ENCODE data around the gene CEP164. TPM values are rescaled to one million over a fixed set of nuclear protein-coding genes. Genes with fewer than 3 reads are reported as not detected.
"Not testable (repeated sequence)": the region's sequence is repeated elsewhere in the genome, so short reads cannot be mapped to it uniquely, and the experiment has no call there.

Gene CEP164
- polyA plus RNA-seq, 1 donor from 2014 or later = 17.7 TPM

DNA sequence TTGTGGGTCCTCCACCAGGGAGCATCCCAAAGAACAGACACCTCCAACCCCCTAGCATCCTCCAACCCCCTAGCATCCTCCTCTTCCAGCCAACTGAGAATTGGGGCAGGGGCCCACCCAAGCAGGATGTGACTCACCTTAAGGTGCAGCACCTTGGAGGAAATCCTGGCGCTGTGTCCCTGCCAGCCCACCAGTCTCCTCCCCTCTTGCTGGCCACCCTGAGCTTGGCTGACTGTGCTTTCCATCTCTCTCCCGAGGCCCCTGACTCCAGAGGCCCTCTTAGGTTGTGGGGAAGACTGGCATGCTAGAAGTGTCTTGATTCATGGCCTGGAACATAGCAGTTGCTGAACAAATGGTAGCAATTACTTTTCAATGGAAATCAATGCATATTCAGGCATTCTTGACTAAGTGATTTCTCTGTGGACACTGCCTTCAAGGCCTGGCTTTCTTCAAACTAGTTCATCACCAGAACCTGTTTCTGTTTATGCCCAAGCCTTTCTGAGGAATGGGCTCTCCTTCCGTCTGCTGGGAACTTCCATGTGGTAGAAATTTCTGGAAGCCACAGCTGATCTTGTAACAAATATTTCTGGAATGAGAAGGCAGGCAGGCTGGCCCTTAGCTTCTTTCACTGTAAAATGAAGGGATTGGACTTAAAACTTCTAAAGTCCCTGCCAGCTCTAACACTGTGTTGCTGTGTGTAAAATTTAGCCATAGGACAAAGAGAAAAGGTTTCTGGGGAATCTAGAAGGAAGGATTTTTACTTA, 60.5 kb downstream of the CEP164 start:
- no peaks in the 10 kb centered on the region for H3K9me3 Mint-ChIP-seq
- H3K36me3 Mint-ChIP-seq = peaks cover 17% of the 10 kb centered on the region
- H3K27ac Mint-ChIP-seq = no peak overlapping the region
- no peak overlapping the region for H3K4me3 Mint-ChIP-seq
- no peaks in the 10 kb centered on the region for H3K4me1 Mint-ChIP-seq
- H3K27me3 Mint-ChIP-seq = no peaks in the 10 kb centered on the region

DNA sequence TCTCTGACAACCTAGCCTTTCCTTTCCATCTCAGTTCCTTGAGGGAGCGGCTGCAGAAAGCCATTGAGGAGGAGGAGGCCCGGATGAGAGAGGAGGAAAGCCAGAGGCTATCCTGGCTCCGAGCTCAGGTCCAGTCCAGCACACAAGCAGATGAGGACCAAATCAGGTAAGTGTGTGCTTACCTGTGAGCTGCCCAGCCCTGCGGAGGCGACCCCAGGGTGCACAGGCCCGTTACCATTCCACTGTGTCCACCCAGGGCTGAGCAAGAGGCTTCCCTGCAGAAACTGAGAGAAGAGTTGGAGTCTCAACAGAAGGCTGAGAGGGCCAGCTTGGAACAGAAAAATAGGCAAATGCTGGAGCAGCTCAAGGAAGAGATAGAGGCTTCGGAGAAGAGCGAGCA, 63.1 kb downstream of the CEP164 start:
- Mint-ChIP-seq H3K36me3 (peaks cover 22% of the 10 kb centered on the region), H3K9me3 (no peaks in the 10 kb centered on the region), H3K4me3 (no peak overlapping the region), H3K27me3 (no peaks in the 10 kb centered on the region), H3K4me1 (no peaks in the 10 kb centered on the region), H3K27ac (no peak overlapping the region)

GRCh38 chr11:117391181-117391580, 63.5 kb downstream of the CEP164 start:
- peaks cover 23% of the 10 kb centered on the region for H3K36me3 Mint-ChIP-seq
- H3K27ac Mint-ChIP-seq = no peak overlapping the region
- H3K4me1 Mint-ChIP-seq = no peaks in the 10 kb centered on the region
- H3K27me3 Mint-ChIP-seq = no peaks in the 10 kb centered on the region
- no peak overlapping the region for H3K4me3 Mint-ChIP-seq
- no peaks in the 10 kb centered on the region for H3K9me3 Mint-ChIP-seq

DNA sequence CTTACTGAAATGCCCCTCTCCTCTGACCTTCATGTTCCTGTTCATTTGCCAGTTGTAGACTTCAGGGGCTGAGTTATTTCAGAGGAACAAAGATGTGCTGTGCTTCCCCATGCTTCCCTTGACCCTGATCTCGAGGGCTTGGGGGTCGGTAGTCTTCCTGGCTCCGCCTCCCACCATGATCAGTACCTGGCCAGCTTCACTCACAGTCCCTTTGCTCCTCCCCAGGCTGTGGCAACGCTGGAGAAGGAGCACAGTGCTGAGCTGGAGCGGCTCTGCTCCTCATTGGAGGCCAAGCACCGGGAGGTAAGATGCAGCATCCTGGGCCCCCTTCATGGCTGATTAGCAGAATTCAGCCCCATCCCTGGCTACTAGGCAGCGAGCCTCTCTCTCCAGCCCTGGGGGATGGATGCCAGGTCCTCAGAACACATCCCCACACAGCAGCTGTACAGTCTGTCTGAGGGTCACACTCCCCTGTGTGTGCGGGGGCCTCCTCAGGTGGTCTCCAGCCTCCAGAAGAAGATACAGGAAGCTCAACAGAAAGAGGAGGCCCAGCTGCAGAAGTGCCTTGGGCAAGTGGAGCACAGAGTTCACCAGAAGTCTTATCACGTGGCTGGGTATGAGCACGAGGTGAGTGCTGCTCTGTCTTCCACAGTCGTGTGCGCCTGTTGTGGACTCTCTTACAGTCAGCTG, 64.5 kb downstream of the CEP164 start:
- no peaks in the 10 kb centered on the region for H3K4me1 Mint-ChIP-seq
- H3K4me3 Mint-ChIP-seq = no peak overlapping the region
- H3K27me3 Mint-ChIP-seq = no peaks in the 10 kb centered on the region
- H3K36me3 Mint-ChIP-seq = peaks cover 30% of the 10 kb centered on the region
- no peak overlapping the region for H3K27ac Mint-ChIP-seq
- no peaks in the 10 kb centered on the region for H3K9me3 Mint-ChIP-seq

DNA sequence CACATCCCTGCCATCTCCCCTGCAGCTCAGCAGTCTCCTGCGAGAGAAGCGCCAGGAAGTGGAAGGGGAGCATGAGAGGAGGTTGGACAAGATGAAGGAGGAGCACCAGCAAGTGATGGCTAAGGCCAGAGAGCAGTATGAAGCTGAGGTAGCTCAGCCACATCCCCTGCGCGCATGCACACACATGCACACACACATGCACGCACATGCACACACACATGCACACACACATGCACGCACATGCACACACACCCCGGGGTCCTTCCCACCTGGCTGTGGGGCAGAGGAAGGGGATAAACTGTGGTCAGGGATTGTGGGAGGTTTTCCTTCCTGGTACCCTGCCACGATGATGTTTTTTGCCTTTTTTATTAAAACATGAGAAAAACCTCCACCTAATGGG, 65.3 kb downstream of the CEP164 start:
- H3K27ac Mint-ChIP-seq = no peak overlapping the region
- H3K4me1 Mint-ChIP-seq = no peaks in the 10 kb centered on the region
- peaks cover 2 to 4% (median 2%) of the 10 kb centered on the region in 3 donors for H3K9me3 Mint-ChIP-seq
- no peak overlapping the region for H3K4me3 Mint-ChIP-seq
- peaks cover 31% of the 10 kb centered on the region for H3K36me3 Mint-ChIP-seq
- H3K27me3 Mint-ChIP-seq = no peaks in the 10 kb centered on the region

GRCh38 chr11:117394221-117394925, 66.7 kb downstream of the CEP164 start:
- H3K27ac Mint-ChIP-seq = no peak overlapping the region
- H3K4me3 Mint-ChIP-seq = peak overlapping the region in 1 of 4 donors; percentile 22
- no peaks in the 10 kb centered on the region for H3K4me1 Mint-ChIP-seq

GRCh38 chr11:117395476-117395875, 67.8 kb downstream of the CEP164 start:
- peaks cover 36% of the 10 kb centered on the region for H3K36me3 Mint-ChIP-seq
- H3K27me3 Mint-ChIP-seq = no peaks in the 10 kb centered on the region
- H3K4me3 Mint-ChIP-seq = no peak overlapping the region
- H3K27ac Mint-ChIP-seq = no peak overlapping the region
- H3K4me1 Mint-ChIP-seq = peaks cover 4 to 6% (median 5%) of the 10 kb centered on the region in 3 donors
- H3K9me3 Mint-ChIP-seq = peaks cover 2 to 4% (median 2%) of the 10 kb centered on the region in 3 donors

More at GRCh38 chr11:117394221-117394925, 66.7 kb downstream of the CEP164 start:
- H3K9me3 Mint-ChIP-seq = peaks cover 2 to 4% (median 2%) of the 10 kb centered on the region in 3 donors
- peaks cover 36% of the 10 kb centered on the region for H3K36me3 Mint-ChIP-seq
- H3K27me3 Mint-ChIP-seq = no peaks in the 10 kb centered on the region

- Mint-ChIP-seq H3K27ac (no peak overlapping the region), H3K4me1 (peaks cover 10 to 13% (median 13%) of the 10 kb centered on the region in 3 donors), H3K4me3 (peak overlapping the region in 1 of 4 donors; percentile 21), H3K27me3 (no peaks in the 10 kb centered on the region), H3K9me3 (peaks cover 2 to 4% (median 2%) of the 10 kb centered on the region in 3 donors), H3K36me3 (peaks cover 40% of the 10 kb centered on the region)
Observed at GRCh38 chr11:117396970-117397369, 69.3 kb downstream of the CEP164 start.

DNA sequence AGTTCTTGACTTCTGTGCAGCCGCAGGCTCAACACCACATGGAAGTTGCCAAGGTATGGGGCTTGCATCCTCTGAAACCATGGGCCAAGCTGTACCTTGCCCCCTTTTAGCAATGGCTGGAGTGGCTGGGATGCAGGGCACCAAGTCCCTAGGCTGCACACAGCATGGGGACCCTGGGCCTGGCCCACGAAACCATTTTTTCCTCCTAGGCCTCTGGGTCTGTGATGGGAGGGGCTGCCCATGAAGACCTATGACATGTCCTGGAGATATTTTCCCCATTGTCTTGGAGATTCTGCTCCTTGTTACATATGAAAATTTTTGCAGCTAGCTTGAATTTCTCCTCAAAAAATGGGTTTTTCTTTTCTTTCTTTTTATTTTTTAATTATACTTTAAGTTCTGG, 71.0 kb downstream of the CEP164 start:
- H3K4me3 Mint-ChIP-seq, H3K27ac Mint-ChIP-seq, H3K27me3 Mint-ChIP-seq, H3K9me3 Mint-ChIP-seq: not testable (repeated sequence)
- Mint-ChIP-seq H3K4me1 (peaks cover 10 to 13% (median 13%) of the 10 kb centered on the region in 3 donors), H3K36me3 (peaks cover 44% of the 10 kb centered on the region)

GRCh38 chr11:117399100-117399840, 71.6 kb downstream of the CEP164 start:
- peaks cover 10 to 13% (median 13%) of the 10 kb centered on the region in 3 donors for H3K4me1 Mint-ChIP-seq
- H3K9me3 Mint-ChIP-seq, H3K27me3 Mint-ChIP-seq, H3K4me3 Mint-ChIP-seq: not testable (repeated sequence)
- H3K27ac Mint-ChIP-seq = peak overlapping the region in 1 of 3 donors; percentile 50
- peaks cover 46% of the 10 kb centered on the region for H3K36me3 Mint-ChIP-seq

- peaks cover 32% of the 10 kb centered on the region for H3K36me3 Mint-ChIP-seq
- not testable (repeated sequence) for H3K27ac Mint-ChIP-seq
Observed at GRCh38 chr11:117405898-117406297, 78.2 kb downstream of the CEP164 start.

DNA sequence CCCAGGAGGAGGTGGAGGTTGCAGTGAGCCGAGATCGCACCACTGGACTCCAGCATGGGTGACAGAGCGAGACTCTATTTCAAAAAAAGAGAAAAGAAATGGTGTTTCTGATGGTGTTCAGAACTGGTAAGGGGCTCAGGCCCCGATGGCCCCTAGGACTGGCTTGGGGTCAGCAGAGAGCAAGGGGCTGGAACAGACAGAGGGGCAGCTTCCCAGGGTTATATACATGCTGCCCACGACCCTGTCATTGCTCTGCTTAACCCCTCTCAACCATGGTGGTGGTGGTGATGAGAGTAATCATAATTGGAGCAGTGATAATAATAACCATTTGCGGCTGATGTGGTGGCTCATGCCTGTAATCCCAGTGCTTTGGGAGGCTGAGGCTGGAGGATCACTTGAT, 79.4 kb downstream of the CEP164 start:
- Mint-ChIP-seq H3K27me3 (no peaks in the 10 kb centered on the region), H3K4me1 (no peaks in the 10 kb centered on the region), H3K27ac (no peak overlapping the region), H3K4me3 (no peak overlapping the region), H3K9me3 (peaks cover 0 to 11% (median 2%) of the 10 kb centered on the region in 3 donors), H3K36me3 (peaks cover 31% of the 10 kb centered on the region)

More at GRCh38 chr11:117405898-117406297, 78.2 kb downstream of the CEP164 start:
- not testable (repeated sequence) for H3K27me3 Mint-ChIP-seq, H3K4me1 Mint-ChIP-seq
- peaks cover 0 to 11% (median 2%) of the 10 kb centered on the region in 3 donors for H3K9me3 Mint-ChIP-seq
- peak overlapping the region in 1 of 4 donors; percentile 5 for H3K4me3 Mint-ChIP-seq

DNA sequence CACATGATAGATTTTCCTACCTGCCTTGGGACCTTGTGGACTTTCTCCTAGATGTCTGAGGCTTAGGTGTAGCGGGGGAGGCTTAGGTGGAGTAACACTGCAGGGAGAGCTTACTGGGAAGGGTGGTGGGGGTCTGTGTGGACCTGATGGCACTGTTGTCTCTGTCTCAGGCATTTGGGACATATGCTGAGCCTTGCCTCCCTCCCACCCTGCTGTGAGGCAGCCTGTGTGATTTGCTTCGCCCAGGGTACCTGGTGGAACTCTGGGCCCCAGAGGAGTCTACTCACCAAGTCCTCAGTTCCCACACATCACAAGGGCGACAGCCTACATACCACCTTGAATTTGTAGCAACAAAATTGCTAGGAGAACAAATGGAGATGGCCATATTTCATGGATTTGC, 80.7 kb downstream of the CEP164 start:
- H3K36me3 Mint-ChIP-seq = peaks cover 31% of the 10 kb centered on the region
- H3K4me1 Mint-ChIP-seq = no peaks in the 10 kb centered on the region
- H3K9me3 Mint-ChIP-seq = peaks cover 0 to 11% (median 2%) of the 10 kb centered on the region in 3 donors
- no peak overlapping the region for H3K4me3 Mint-ChIP-seq
- H3K27me3 Mint-ChIP-seq = no peaks in the 10 kb centered on the region
- no peak overlapping the region for H3K27ac Mint-ChIP-seq

- Mint-ChIP-seq H3K27ac (no peak overlapping the region), H3K36me3 (peaks cover 26% of the 10 kb centered on the region), H3K4me1 (no peaks in the 10 kb centered on the region), H3K27me3 (no peaks in the 10 kb centered on the region), H3K4me3 (no peak overlapping the region), H3K9me3 (peaks cover 1 to 11% (median 2%) of the 10 kb centered on the region in 3 donors)
Observed at GRCh38 chr11:117409511-117409910, 81.9 kb downstream of the CEP164 start.
